ENCODE results near the gene PCF11. TPM values are rescaled to one million over a fixed set of nuclear protein-coding genes. Genes with fewer than 3 reads are reported as not detected.

The PCF11 gene
- total and polyA plus RNA-seq, 2 of the 4 experiments (the other 2 are of a cell fraction) = 19.2 to 26.7 TPM

- no peak overlapping the region for H4K5ac ChIP-seq (ENCODE audit: low read depth, low read length)
- WGBS, 2 experiments (ENCODE audit: extremely low coverage in 2 of 2, insufficient read length in 1 of 2) = 64% methylated on average over 3 of the region's 15 CpGs; no CpG with 5 or more reads in 1 of the 2 experiments
- peaks cover 7% of the 10 kb centered on the region for H3K36me3 ChIP-seq (ENCODE audit: control insufficient read depth, insufficient read depth, low read length)
- H3K79me1 ChIP-seq (ENCODE audit: low read depth in 1 of 2, low read length in 2 of 2) = peaks cover 3 to 20% of the 10 kb centered on the region in 2 experiments; a peak in 3 of 4 replicates
- no peak overlapping the region for H4K91ac ChIP-seq (ENCODE audit: insufficient read depth, low read depth, low read length)
- no peak overlapping the region for H2BK15ac ChIP-seq (ENCODE audit: low read depth, low read length)
- H3K23ac ChIP-seq (ENCODE audit: low read depth, low read length) = 0 out of 2 replicates have a peak overlapping the region, but pooled peaks have one; percentile 7
- peaks cover 6% of the 10 kb centered on the region; the same call in 1 of the 2 replicates for H3K9me1 ChIP-seq (ENCODE audit: insufficient read depth, low read length)
- peaks cover 51% of the 10 kb centered on the region for H4K20me1 ChIP-seq (ENCODE audit: insufficient read depth, low read length)
- no peak overlapping the region for H3K14ac ChIP-seq (replicated peaks; ENCODE audit: low read depth, low read length)
- no peak overlapping the region for H3K27ac ChIP-seq (ENCODE audit: insufficient read depth, low read length)
- BruUV-seq (replicated peaks) = no TSS peak
- no peak overlapping the region for H2AK9ac ChIP-seq (replicated peaks; ENCODE audit: low read depth, low read length, poor library complexity)
- H2BK5ac ChIP-seq (ENCODE audit: low read depth, low read length, poor library complexity, severe bottlenecking) = peak overlapping the region; percentile 87
- TF ChIP-seq USF2 (IDR thresholded peaks at IDR 0.05; ENCODE audit: low read depth, low read length) = no peak
- no peak for TF ChIP-seq RFX5 (IDR thresholded peaks at IDR 0.05; ENCODE audit: low read depth, low read length)
- no peak for TF ChIP-seq BHLHE40 (IDR thresholded peaks at IDR 0.05; ENCODE audit: low read depth, low read length)
- TF ChIP-seq SMC3 (IDR thresholded peaks at IDR 0.05; ENCODE audit: low read depth, low read length) = no peak
- TF ChIP-seq MAFK (IDR thresholded peaks at IDR 0.05; ENCODE audit: low read depth, low read length) = no peak
- no peak for TF ChIP-seq MXI1 (IDR thresholded peaks at IDR 0.05; ENCODE audit: borderline replicate concordance, low read depth, low read length)
- no peak; the same call in 1 of the 2 replicates for TF ChIP-seq POLR2A (IDR thresholded peaks at IDR 0.05; ENCODE audit: low read depth, low read length)
- H3K4ac ChIP-seq (ENCODE audit: low read depth, low read length) = no peak overlapping the region
- H3K4me2 ChIP-seq (ENCODE audit: low read depth, low read length) = peak overlapping the region; percentile 96
- H4K8ac ChIP-seq (ENCODE audit: low read depth in 2 of 2, low read length in 2 of 2) = no peak overlapping the region
- no peaks in the 10 kb centered on the region for H3K9me3 ChIP-seq (ENCODE audit: control insufficient read depth, insufficient read depth, low read length)
- ChIA-PET CTCF (interaction anchor here (1.4 kb wide), 1 partner anchor 11 kb away, joined by 5 read pairs; no protein-coding TSS in a partner anchor), POLR2A (ENCODE audit: unreplicated experiment) (interaction anchor here (0.5 to 1.1 kb wide), 3 partner anchors 11 to 61 kb away, joined by 3 to 4 read pairs (median 4); no protein-coding TSS in a partner anchor)
- H3K4me1 ChIP-seq (ENCODE audit: control insufficient read depth, insufficient read depth, low read length) = peaks cover 3% of the 10 kb centered on the region
- H2AFZ ChIP-seq (replicated peaks; ENCODE audit: low read length, poor library complexity) = no peak overlapping the region
- no peaks in the 10 kb centered on the region for H3K27me3 ChIP-seq (ENCODE audit: control insufficient read depth, insufficient read depth, low read length)
- dilution Hi-C loops (cut with HindIII; ENCODE audit: low sequenced_read_pairs, unreplicated experiment) = loop anchor here (25.0 kb wide), 1 partner anchor 97 kb away; the partner anchor contains the start of gene RAB30
- ATAC-seq (ENCODE audit: low read depth) (no peak), DNase-seq (no peak)
- H2BK20ac ChIP-seq (ENCODE audit: low read depth, low read length) = no peak overlapping the region
- H3K9ac ChIP-seq (ENCODE audit: low read depth, low read length) = peak overlapping the region; percentile 100; the same call in 1 of the 2 replicates
- intact Hi-C loops (cut with micrococcal nuclease) = loop anchor here (5.0 kb wide), 3 partner anchors 107 to 442 kb away; no protein-coding TSS in a partner anchor
- H3K4me3 ChIP-seq (ENCODE audit: insufficient read depth, low read depth, low read length) = peak overlapping the region; percentile 71
- H3K56ac ChIP-seq (ENCODE audit: extremely low read depth, insufficient read depth, low read length) = peak overlapping the region; percentile 28; the same call in 1 of the 2 replicates
- no peak overlapping the region for H3K18ac ChIP-seq (ENCODE audit: low read depth, low read length)
- no peak overlapping the region for H2BK120ac ChIP-seq (ENCODE audit: low read depth, low read length)
- no peak overlapping the region for H2AK5ac ChIP-seq (ENCODE audit: low read depth, low read length)
- in situ Hi-C loops (cut with MboI; ENCODE audit: low sequenced_read_pairs) = no loop called here
Observed at GRCh38 chr11:83158965-83159901, 2.3 kb downstream of the PCF11 start.

Measured in IMR-90 (cell line).